ENCODE data around the gene HS2ST1.
"Not testable (repeated sequence)": the region's sequence is repeated elsewhere in the genome, so short reads cannot be mapped to it uniquely, and the experiment has no call there.

Gene HS2ST1

DNA sequence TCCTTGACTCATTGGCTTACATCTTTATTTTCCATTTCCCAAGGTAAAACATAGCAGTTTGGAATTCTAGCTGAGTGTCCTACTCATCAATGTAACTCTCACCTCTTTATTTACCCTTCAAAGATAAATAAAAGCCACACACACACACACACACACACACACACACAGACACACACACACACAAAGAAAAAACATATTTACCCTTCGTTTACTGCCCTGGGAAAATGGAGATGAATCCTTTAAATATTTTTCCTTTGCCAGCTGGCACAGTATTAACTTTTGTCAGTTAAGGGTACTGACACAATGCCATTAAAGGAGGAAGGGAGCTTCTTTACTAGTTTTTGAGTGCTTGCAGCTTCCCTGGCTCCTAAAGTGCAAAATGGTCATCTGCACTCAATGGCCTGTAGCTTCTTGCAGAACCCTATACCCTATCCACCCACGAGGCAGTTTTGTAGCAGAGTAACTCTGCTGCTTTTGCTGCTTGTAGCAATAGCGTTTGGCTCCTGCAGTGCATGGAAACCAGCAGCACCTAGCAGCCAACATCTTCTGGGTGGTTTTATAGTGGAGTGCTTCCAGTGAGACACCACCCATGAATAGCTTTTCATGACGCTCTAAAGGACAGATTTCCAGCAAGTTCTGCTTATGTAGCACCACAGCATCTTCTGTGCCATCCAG is 103.7 kb downstream of the HS2ST1 start:
- Histone ChIP-seq H3K27ac (no peak overlapping the region), H3K27me3 (no peaks in the 10 kb centered on the region), H3K9me3 (no peaks in the 10 kb centered on the region), H3K36me3 (no peaks in the 10 kb centered on the region), H3K4me1 (ENCODE audit: control insufficient read depth in 1 of 2, insufficient read depth in 1 of 2, low read depth in 1 of 2, low read length in 1 of 2) (no peaks in the 10 kb centered on the region), H3K4me3 (ENCODE audit: low read depth in 1 of 2, low read length in 1 of 2) (no peak overlapping the region)
- TF ChIP-seq CTCF (IDR thresholded peaks at IDR 0.05) = no peak

DNA sequence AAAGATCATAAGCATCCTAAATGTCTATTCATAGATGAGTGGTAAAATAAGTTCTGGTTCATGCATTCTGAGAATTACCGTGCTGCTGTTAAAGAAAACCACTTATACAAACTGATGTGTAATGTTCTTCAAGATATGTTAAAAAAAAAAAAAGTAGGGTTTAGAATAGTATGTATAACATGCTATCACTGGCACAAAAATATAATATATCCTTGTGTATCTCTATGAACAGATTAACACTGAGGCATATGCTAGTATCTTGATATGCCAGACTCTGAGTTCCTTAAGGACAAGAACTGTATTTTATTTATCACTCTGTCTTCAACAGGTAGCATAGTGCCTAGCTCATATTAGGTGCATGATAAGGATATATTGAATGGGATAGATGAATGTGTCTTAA is 108.9 kb downstream of the HS2ST1 start:
- TF ChIP-seq CTCF (IDR thresholded peaks at IDR 0.05) = no peak
- Histone ChIP-seq H3K4me3 (ENCODE audit: low read depth in 1 of 2, low read length in 1 of 2) (no peak overlapping the region), H3K27ac (no peak overlapping the region), H3K4me1 (ENCODE audit: control insufficient read depth in 1 of 2, insufficient read depth in 1 of 2, low read depth in 1 of 2, low read length in 1 of 2) (no peaks in the 10 kb centered on the region), H3K36me3 (no peaks in the 10 kb centered on the region), H3K9me3 (no peaks in the 10 kb centered on the region), H3K27me3 (no peaks in the 10 kb centered on the region)

DNA sequence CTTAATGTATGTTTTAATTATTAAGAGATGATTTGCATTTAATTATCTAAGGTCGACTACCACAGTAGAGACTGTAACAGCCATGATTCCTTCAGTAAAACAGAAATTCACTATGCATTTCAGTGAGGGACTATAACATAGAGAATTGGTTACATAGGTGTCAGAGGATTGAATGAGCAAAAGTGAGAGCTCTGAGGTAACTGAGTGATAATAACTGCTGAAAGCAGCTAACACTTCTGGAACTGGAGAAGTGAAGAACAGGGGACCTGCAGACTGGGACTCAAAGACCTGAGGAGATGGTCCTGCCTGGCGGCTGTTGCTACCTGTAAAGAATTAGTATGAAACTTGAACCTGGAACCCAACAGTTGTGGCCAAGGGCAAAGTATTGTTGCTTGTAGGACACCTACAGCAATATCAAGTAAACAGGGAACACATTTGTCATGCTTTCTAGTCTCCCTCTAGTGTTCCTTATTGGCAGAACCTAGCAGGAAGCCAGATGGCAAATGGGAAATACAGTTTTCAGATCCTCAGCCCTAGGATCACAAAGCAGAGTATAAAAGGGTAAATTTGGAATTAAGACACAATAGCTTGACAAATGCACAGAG is 110.6 kb downstream of the HS2ST1 start:
- H3K36me3 ChIP-seq = no peaks in the 10 kb centered on the region
- no peaks in the 10 kb centered on the region for H3K4me1 ChIP-seq (ENCODE audit: control insufficient read depth in 1 of 2, insufficient read depth in 1 of 2, low read depth in 1 of 2, low read length in 1 of 2)
- TF ChIP-seq CTCF (IDR thresholded peaks at IDR 0.05) = no peak
- no peaks in the 10 kb centered on the region for H3K27me3 ChIP-seq
- H3K4me3 ChIP-seq (ENCODE audit: low read depth in 1 of 2, low read length in 1 of 2) = no peak overlapping the region
- H3K9me3 ChIP-seq = no peaks in the 10 kb centered on the region
- H3K27ac ChIP-seq = no peak overlapping the region

GRCh38 chr1:87027561-87027960 is 113.1 kb downstream of the HS2ST1 start:
- H3K4me3 ChIP-seq (ENCODE audit: low read depth in 1 of 2, low read length in 1 of 2); H3K4me1 ChIP-seq (ENCODE audit: control insufficient read depth in 1 of 2, insufficient read depth in 1 of 2, low read depth in 1 of 2, low read length in 1 of 2); H3K36me3 ChIP-seq; H3K9me3 ChIP-seq; H3K27me3 ChIP-seq; H3K27ac ChIP-seq: not testable (repeated sequence)

DNA sequence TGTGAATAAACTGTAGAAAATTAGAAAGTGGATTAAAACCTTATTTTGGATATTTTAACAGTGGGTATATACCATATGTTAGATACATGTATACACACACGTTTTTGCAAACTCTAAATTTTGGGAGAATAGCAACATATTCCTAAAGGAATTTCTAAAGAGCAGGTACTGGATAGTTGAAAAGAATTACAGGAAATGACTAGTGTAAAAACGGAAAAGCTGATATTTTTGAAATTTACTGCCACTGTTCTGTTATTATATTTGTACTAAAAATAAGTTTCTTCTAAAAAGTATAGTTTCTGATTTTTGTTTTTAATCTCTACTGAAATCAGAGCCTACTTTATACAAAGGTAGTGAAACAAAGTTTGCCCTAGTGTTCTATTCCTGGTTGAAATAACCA is 114.1 kb downstream of the HS2ST1 start:
- H3K4me1 ChIP-seq (ENCODE audit: control insufficient read depth in 1 of 2, insufficient read depth in 1 of 2, low read depth in 1 of 2, low read length in 1 of 2) = no peaks in the 10 kb centered on the region
- H3K27me3 ChIP-seq = no peaks in the 10 kb centered on the region
- H3K36me3 ChIP-seq = no peaks in the 10 kb centered on the region
- no peak for TF ChIP-seq CTCF (IDR thresholded peaks at IDR 0.05)
- H3K4me3 ChIP-seq (ENCODE audit: low read depth in 1 of 2, low read length in 1 of 2) = no peak overlapping the region
- no peak overlapping the region for H3K27ac ChIP-seq
- H3K9me3 ChIP-seq = no peaks in the 10 kb centered on the region
